GM23338 (cell line): ENCODE measurements around the gene MEGF9. TPM values are rescaled to one million over a fixed set of nuclear protein-coding genes. Genes with fewer than 3 reads are reported as not detected.

Source experiments
- CREB1 ChIP-seq: fragments of 250-450 bp; sonication (Bioruptor Pico); IDR thresholded peaks from 2 replicates; pipeline ENCODE4 v1.5.0; 2020; ENCODE audit warnings: low read depth, mild to moderate bottlenecking, moderate library complexity
- EZH2 ChIP-seq: fragments of 200-600 bp; sonication (generic); IDR thresholded peaks from one replicate; pipeline ENCODE4 v1.8.0; 2017; ENCODE audit warnings: antibody characterized with exemption, mild to moderate bottlenecking, low read depth; ENCODE audit not compliant: unreplicated experiment
- STAT1 ChIP-seq: IDR thresholded peaks from one replicate; pipeline ENCODE4 v1.6.1; 2016; ENCODE audit warnings: antibody characterized with exemption; ENCODE audit not compliant: unreplicated experiment
- ZNF114 ChIP-seq: fragments of 250-450 bp; sonication (Bioruptor Pico); IDR thresholded peaks from 2 replicates; pipeline ENCODE4 v1.5.0; 2020; ENCODE audit warnings: mild to moderate bottlenecking, moderate library complexity
- polyA plus RNA-seq: library from polyadenylated mRNA; unstranded; fragments of >200 nt; fragmentation: Nextera tagmentation; extraction: Ambion mirVana; gene quantifications from 2 replicates; pipeline ENCODE4 v1.2.1, GENCODE V29; 2016
- total RNA-seq: library from RNA; depleted of rRNA; stranded (reverse); fragments of >200 nt; shearing (Covaris generic); gene quantifications from 2 replicates; pipeline ENCODE4 v1.2.3, GENCODE V29; 2014
- TF ChIP-seq, protein P1 (sequence below): fragments of 250-450 bp; sonication (Bioruptor Pico); IDR thresholded peaks from 2 replicates; pipeline ENCODE4 v1.5.0; 2020; ENCODE audit warnings: mild to moderate bottlenecking, moderate library complexity
- TF ChIP-seq, protein P2 (sequence below): IDR thresholded peaks from 2 replicates; pipeline ENCODE4 v1.6.1; 2016; ENCODE audit warnings: antibody characterized with exemption
- TF ChIP-seq, protein P3 (sequence below): IDR thresholded peaks from one replicate; pipeline ENCODE4 v1.6.1; 2018; ENCODE audit warnings: antibody characterized with exemption; ENCODE audit not compliant: unreplicated experiment

Gene MEGF9
- total and polyA plus RNA-seq, 2 experiments from 2014 or later = 0.87 to 1.6 TPM

GRCh38 chr9:120698766-120699165 is 15.5 kb downstream of the MEGF9 start (continued):
- TF ChIP-seq, protein P1, sequence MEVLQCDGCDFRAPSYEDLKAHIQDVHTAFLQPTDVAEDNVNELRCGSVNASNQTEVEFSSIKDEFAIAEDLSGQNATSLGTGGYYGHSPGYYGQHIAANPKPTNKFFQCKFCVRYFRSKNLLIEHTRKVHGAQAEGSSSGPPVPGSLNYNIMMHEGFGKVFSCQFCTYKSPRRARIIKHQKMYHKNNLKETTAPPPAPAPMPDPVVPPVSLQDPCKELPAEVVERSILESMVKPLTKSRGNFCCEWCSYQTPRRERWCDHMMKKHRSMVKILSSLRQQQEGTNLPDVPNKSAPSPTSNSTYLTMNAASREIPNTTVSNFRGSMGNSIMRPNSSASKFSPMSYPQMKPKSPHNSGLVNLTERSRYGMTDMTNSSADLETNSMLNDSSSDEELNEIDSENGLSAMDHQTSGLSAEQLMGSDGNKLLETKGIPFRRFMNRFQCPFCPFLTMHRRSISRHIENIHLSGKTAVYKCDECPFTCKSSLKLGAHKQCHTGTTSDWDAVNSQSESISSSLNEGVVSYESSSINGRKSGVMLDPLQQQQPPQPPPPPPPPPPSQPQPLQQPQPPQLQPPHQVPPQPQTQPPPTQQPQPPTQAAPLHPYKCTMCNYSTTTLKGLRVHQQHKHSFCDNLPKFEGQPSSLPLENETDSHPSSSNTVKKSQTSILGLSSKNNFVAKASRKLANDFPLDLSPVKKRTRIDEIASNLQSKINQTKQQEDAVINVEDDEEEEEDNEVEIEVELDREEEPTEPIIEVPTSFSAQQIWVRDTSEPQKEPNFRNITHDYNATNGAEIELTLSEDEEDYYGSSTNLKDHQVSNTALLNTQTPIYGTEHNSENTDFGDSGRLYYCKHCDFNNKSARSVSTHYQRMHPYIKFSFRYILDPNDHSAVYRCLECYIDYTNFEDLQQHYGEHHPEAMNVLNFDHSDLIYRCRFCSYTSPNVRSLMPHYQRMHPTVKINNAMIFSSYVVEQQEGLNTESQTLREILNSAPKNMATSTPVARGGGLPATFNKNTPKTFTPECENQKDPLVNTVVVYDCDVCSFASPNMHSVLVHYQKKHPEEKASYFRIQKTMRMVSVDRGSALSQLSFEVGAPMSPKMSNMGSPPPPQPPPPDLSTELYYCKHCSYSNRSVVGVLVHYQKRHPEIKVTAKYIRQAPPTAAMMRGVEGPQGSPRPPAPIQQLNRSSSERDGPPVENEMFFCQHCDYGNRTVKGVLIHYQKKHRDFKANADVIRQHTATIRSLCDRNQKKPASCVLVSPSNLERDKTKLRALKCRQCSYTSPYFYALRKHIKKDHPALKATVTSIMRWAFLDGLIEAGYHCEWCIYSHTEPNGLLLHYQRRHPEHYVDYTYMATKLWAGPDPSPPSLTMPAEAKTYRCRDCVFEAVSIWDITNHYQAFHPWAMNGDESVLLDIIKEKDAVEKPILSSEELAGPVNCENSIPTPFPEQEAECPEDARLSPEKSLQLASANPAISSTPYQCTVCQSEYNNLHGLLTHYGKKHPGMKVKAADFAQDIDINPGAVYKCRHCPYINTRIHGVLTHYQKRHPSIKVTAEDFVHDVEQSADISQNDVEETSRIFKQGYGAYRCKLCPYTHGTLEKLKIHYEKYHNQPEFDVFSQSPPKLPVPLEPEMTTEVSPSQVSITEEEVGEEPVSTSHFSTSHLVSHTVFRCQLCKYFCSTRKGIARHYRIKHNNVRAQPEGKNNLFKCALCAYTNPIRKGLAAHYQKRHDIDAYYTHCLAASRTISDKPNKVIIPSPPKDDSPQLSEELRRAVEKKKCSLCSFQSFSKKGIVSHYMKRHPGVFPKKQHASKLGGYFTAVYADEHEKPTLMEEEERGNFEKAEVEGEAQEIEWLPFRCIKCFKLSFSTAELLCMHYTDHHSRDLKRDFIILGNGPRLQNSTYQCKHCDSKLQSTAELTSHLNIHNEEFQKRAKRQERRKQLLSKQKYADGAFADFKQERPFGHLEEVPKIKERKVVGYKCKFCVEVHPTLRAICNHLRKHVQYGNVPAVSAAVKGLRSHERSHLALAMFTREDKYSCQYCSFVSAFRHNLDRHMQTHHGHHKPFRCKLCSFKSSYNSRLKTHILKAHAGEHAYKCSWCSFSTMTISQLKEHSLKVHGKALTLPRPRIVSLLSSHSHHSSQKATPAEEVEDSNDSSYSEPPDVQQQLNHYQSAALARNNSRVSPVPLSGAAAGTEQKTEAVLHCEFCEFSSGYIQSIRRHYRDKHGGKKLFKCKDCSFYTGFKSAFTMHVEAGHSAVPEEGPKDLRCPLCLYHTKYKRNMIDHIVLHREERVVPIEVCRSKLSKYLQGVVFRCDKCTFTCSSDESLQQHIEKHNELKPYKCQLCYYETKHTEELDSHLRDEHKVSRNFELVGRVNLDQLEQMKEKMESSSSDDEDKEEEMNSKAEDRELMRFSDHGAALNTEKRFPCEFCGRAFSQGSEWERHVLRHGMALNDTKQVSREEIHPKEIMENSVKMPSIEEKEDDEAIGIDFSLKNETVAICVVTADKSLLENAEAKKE = no peak
- no peak for TF ChIP-seq ZNF114 (CRISPR knock-in tag)
- no peak for TF ChIP-seq CREB1 (CRISPR knock-in tag)
- TF ChIP-seq, protein P2, sequence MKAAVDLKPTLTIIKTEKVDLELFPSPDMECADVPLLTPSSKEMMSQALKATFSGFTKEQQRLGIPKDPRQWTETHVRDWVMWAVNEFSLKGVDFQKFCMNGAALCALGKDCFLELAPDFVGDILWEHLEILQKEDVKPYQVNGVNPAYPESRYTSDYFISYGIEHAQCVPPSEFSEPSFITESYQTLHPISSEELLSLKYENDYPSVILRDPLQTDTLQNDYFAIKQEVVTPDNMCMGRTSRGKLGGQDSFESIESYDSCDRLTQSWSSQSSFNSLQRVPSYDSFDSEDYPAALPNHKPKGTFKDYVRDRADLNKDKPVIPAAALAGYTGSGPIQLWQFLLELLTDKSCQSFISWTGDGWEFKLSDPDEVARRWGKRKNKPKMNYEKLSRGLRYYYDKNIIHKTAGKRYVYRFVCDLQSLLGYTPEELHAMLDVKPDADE = no peak
- TF ChIP-seq EZH2 = no peak
- TF ChIP-seq, protein P3, sequence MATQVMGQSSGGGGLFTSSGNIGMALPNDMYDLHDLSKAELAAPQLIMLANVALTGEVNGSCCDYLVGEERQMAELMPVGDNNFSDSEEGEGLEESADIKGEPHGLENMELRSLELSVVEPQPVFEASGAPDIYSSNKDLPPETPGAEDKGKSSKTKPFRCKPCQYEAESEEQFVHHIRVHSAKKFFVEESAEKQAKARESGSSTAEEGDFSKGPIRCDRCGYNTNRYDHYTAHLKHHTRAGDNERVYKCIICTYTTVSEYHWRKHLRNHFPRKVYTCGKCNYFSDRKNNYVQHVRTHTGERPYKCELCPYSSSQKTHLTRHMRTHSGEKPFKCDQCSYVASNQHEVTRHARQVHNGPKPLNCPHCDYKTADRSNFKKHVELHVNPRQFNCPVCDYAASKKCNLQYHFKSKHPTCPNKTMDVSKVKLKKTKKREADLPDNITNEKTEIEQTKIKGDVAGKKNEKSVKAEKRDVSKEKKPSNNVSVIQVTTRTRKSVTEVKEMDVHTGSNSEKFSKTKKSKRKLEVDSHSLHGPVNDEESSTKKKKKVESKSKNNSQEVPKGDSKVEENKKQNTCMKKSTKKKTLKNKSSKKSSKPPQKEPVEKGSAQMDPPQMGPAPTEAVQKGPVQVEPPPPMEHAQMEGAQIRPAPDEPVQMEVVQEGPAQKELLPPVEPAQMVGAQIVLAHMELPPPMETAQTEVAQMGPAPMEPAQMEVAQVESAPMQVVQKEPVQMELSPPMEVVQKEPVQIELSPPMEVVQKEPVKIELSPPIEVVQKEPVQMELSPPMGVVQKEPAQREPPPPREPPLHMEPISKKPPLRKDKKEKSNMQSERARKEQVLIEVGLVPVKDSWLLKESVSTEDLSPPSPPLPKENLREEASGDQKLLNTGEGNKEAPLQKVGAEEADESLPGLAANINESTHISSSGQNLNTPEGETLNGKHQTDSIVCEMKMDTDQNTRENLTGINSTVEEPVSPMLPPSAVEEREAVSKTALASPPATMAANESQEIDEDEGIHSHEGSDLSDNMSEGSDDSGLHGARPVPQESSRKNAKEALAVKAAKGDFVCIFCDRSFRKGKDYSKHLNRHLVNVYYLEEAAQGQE = no peak
- no peak for TF ChIP-seq STAT1
